GM12892 (cell line): Measurements from ENCODE around the gene FRMD3.

Experiments
- DNase-seq: peaks from one replicate; pipeline ENCODE4 v3.0.0; 2011; ENCODE audit not compliant: insufficient read length
- FAIRE-seq: peaks from 2 replicates; lab custom pipeline; 2011; peaks lifted over from hg19 to GRCh38; lab: Jason Lieb, UNC
- POLR2A ChIP-seq: IDR thresholded peaks from 2 replicates; pipeline ENCODE4 v1.6.1; 2011; ENCODE audit warnings: low read depth, low read length, control low read depth
- POLR2AphosphoS5 ChIP-seq: IDR thresholded peaks from 2 replicates; pipeline ENCODE4 v1.6.1; 2011; ENCODE audit warnings: low read depth, low read length, control low read depth
- TAF1 ChIP-seq: IDR thresholded peaks from 2 replicates; pipeline ENCODE4 v1.6.1; 2011; ENCODE audit warnings: low read depth, mild to moderate bottlenecking, control low read depth, low read length, borderline replicate concordance

The FRMD3 gene

DNA sequence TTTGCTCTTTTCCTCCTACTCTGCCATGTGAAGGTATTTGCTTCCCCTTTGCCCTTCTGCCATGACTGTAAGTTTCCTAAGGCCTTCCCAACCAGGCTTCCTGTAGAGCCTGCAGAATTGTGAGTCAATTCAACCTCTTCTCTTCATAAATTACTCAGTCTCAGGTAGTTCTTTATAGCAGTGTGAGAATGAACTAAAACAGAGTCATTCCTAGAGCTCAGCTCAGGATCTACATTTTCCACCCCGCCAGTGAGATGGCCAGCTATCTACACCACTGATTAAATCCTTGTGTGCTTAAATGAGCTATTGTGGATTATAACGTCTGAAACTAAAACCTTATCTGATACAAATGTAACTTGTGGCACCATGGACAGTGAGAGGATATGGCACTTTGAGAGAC lies 55.0 kb downstream of the FRMD3 start:
- DNase-seq (no peak), FAIRE-seq (no peak)
- TF ChIP-seq TAF1 (no peak), POLR2A (no peak), POLR2AphosphoS5 (no peak)

DNA sequence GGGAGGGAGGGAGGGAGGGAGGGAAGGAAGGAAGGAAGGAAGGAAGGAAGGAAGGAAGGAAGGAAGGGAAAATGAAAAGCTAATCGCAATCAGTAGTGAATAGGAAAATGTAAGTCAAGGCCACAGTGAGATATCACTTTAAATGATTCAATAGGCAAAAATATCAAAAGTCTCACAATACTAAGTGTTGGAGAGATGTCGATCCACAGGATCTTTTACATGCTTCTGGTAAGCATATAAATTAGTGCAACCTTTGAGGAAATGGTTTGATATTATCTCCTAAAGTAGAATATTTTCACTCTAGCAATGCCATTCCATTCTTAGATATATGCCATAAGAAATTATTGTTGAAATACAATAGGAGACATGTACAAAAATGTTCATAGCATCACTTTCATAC lies 58.4 kb downstream of the FRMD3 start:
- no peak for TF ChIP-seq POLR2A
- no peak for TF ChIP-seq POLR2AphosphoS5
- no peak for TF ChIP-seq TAF1
- DNase-seq: no peak
- FAIRE-seq: no peak

DNA sequence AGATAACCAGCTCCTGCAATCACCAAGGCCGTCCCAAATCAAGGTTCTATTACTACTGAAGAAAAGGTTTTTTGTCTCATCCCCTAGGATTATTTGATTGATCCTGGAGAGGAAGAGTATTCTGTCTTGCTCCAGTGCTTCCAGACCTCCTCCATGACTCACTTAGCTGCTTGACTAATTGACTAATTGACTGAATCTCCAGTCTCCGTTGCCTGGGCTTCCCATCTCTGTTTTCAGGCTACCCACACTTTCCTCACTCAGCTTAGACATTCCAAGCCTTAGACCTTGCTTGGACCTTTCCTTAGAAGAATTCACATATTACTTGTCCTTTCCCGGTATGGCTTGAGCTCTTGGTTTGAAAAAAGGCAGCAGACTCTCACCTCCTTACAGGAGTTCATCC lies 60.6 kb downstream of the FRMD3 start:
- FAIRE-seq (no peak), DNase-seq (no peak)
- TF ChIP-seq POLR2A: no peak
- TF ChIP-seq POLR2AphosphoS5: no peak
- TF ChIP-seq TAF1: no peak

DNA sequence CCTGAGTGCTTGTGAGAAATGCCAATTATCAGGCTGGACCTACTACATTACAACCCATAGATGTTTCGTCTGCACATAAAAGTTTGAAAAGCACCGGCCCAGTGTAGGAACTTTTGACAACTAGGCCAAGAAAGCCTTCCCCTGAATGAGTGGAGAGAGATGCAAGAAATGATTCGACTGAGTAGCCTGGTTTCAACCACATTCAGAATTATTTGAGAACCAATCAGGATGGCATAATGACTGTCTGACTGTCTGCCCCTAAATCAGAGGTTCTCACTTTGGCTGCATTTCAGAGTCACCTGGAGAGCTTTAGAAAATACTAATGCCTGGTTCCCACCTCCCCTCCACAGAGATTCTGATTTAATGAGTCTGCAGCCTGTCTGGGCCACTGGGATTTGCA lies 61.1 kb downstream of the FRMD3 start:
- no peak for FAIRE-seq
- no peak for TF ChIP-seq POLR2AphosphoS5
- TF ChIP-seq POLR2A: no peak
- TF ChIP-seq TAF1: no peak

DNA sequence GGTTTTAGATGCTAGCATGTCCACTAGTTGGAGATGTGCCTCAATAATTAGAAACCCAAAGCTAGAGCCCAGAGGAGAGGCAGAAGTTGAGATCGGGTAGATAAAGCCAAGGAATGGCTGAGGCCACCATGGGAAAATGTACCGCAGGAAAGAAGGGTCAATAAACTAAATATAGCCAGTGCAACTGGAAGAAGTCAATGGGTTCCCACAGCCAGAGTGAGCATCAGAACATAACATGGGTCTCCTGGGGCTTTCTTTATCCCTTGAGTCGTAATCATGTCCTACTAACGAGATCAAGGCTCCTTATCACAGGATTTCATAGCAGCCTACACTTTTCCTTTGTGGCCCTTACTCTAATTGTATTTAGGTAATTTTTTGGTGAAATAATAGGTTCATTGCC lies 61.7 kb downstream of the FRMD3 start:
- no peak for DNase-seq
- TF ChIP-seq POLR2AphosphoS5 (no peak), POLR2A (no peak), TAF1 (no peak)
- no peak for FAIRE-seq

More for the DNA sequence above, 61.1 kb downstream of the FRMD3 start:
- no peak for DNase-seq

DNA sequence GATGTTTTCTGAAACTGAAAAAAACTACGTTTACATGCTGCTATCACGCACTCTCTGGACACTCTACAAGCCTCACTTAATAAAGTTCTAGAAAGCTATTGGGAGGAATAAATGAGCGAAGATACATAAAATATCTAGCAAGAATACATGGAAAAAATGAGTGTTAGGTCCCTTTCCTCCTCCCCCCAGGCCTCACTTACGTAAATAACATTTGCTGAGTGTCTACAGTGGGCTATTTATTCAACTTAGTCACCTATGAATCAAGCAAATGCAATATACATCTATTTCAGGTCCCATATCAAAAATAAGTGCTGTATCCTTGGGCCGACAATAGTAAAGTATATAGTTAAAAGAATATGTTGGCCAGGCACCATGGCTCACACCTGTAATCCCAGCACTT lies 62.5 kb downstream of the FRMD3 start:
- no peak for FAIRE-seq
- no peak for DNase-seq
- TF ChIP-seq POLR2AphosphoS5 (no peak), TAF1 (no peak), POLR2A (no peak)

DNA sequence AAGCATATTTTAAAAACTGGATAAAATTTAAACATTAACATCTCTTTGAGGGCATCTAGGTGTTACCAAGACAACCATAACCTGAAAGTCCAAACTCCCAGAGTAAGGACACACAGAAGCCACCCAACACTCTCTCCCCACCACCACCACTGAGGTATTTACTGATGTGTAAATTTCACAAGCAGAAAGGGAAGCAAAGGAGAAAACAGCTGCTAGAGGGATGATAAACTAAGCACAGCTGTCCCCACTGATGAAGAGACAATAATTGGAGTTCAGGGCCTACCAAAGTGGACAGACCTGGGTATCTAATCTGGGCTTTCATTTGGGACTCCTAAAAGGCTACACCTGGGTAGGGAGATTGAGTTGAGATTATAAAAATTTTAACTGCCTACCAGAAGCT lies 63.6 kb downstream of the FRMD3 start:
- TF ChIP-seq POLR2AphosphoS5: no peak
- no peak for TF ChIP-seq POLR2A
- no peak for TF ChIP-seq TAF1
- no peak for DNase-seq
- FAIRE-seq: no peak

DNA sequence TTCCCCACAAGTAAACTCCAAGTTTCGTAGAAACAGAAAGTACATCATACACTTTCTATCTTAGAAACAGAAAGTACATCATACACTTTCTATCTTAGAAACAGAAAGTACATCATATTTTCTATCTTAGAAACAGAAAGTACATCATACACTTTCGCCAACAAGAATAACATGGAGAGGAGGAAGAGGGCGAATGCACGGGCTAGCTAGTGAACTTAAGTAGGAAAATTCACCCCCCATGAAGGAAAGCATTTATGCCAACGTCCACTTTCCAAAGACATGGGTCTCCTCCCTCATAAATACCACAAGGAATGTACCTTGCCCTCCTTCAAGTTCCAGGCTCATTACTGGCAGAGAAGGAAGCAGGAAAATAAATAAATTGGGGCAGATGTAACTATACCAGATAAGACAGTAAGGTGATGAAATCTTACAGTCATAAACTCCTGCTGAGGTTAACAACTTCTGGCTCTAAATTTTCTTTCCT lies 64.7 kb downstream of the FRMD3 start:
- FAIRE-seq: peak; percentile 42
- no peak for DNase-seq
- TF ChIP-seq POLR2A (no peak), POLR2AphosphoS5 (no peak), TAF1 (no peak)

DNA sequence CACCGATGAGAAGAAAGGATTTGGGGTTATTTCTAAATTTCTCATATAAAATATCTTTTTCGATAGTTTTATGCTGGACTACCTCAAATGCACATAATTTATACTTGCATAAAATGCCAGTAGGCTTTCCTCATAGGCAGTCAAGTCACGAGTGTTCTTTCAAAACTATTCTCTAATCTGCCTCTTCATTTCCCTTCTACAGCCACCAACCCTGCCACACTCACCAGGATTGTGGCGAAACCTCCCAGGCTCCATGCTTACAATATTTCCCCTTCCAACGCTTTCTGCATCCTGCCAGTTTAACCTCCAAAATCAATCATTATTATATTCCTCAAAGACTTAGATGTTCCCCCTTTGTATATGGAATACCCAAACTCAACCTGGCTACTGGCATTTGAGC lies 65.4 kb downstream of the FRMD3 start:
- no peak for FAIRE-seq
- TF ChIP-seq POLR2AphosphoS5 (no peak), TAF1 (no peak), POLR2A (no peak)
- DNase-seq: no peak

DNA sequence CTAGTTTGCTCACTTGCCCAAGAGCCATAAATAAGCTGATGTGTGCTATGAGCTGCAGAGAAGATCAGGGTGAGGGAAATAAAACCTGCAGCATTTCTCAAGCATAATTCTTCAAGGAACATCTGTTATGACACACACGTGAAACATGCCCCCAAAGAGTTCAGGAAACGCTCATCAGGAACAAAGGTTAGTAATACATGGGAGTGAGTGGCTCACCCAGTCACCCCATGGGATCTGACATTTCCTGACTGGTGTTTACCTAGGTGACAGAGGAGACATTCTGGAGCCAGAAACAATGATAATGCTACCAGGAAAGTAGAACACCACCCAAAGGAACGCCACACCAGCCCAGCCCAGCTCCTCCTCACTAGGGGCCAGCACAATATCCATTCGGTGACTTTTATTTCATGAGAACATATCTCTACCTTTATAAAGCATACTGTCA lies 66.0 kb downstream of the FRMD3 start:
- no peak for DNase-seq
- TF ChIP-seq POLR2AphosphoS5 (no peak), POLR2A (no peak), TAF1 (no peak)
- FAIRE-seq: no peak

DNA sequence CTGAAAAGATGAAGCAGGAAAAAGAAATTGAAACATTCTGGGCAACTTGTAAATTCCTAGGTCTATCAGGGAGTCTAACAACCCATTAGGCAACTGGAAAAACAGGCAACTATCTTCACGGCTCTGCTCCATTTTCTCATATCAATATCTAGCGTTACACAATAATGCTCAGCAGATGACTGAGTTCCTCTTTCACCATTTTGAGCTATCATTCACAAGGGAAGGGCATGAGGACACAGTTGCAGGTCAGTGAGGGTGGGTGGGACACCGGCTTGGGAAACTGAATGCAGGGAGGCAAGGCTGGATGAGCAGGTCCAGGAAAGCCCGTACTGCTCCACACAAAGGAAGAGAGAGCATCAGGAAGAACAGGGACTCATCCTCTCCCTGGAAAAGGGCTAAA lies 67.0 kb downstream of the FRMD3 start:
- DNase-seq (no peak), FAIRE-seq (no peak)
- TF ChIP-seq TAF1 (no peak), POLR2A (no peak), POLR2AphosphoS5 (no peak)

DNA sequence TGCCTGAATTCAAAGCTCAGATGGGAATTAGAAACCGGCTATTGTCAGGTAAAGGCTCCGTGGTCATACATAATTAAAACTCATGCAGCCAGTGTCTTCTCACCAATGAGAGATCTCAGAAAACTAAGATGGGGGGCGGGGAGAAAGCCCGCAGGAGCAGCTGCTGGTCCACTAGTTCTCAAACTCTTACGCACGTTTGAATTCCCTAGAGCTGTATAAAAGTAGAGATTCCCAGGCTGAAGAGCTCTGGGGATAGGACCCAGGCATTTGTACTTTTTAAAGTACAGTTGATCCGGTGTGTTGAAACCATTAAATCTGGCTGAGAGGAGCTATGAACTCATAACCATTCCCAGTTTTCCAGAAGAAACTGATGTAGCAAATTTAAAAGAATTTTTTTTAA lies 68.5 kb downstream of the FRMD3 start:
- no peak for DNase-seq
- no peak for FAIRE-seq
- TF ChIP-seq POLR2A: no peak
- TF ChIP-seq POLR2AphosphoS5: no peak
- no peak for TF ChIP-seq TAF1
